Tibial nerve (tissue), 4 donors: Measurements from ENCODE around the gene COX7A2. TPM values are rescaled to one million over a fixed set of nuclear protein-coding genes. Genes with fewer than 3 reads are reported as not detected.

Experiments
- DNase-seq, 2 donors: peaks; one replicate each; pipeline ENCODE4 v3.0.0-alpha.2; 2019; ENCODE audit warnings: low spot score in 2 of 2
- H3K27ac ChIP-seq, 4 donors: fragments of 200-600 bp; sonication (generic) in 3 of 4; one replicate each; pipeline ENCODE4 v1.5.1; 2017 to 2019; ENCODE audit warnings: mild to moderate bottlenecking in 1 of 4
- H3K27me3 ChIP-seq, 2 donors: fragments of 200-600 bp; sonication (generic) in 1 of 2; one replicate each; pipeline versions ENCODE4 v1.5.1 to v1.6.0; 2017 to 2019
- H3K36me3 ChIP-seq, 3 donors: fragments of 200-600 bp; sonication (generic); one replicate each; pipeline ENCODE4 v1.5.1; 2018 to 2019
- H3K4me1 ChIP-seq, 4 donors: fragments of 200-600 bp; sonication (generic) in 3 of 4; one replicate each; pipeline ENCODE4 v1.5.1; 2017 to 2019
- H3K4me3 ChIP-seq, 4 donors: fragments of 200-600 bp; sonication (generic) in 3 of 4; one replicate each; pipeline ENCODE4 v1.5.1; 2017 to 2019; ENCODE audit warnings: mild to moderate bottlenecking in 1 of 4, moderate library complexity in 1 of 4
- H3K9me3 ChIP-seq, 4 donors: fragments of 200-600 bp; sonication (generic) in 3 of 4; one replicate each; pipeline ENCODE4 v1.5.1; 2017 to 2019
- EP300 ChIP-seq, 2 donors: sonication (generic); formaldehyde crosslinking; IDR thresholded peaks; one replicate each; pipeline ENCODE4 v1.6.1; 2017; ENCODE audit warnings: antibody characterized with exemption in 2 of 2, mild to moderate bottlenecking in 1 of 2
- POLR2A ChIP-seq, 2 donors: fragments of 450-650 bp; IDR thresholded peaks; one replicate each; pipeline ENCODE4 v1.6.1; 2017; ENCODE audit warnings: antibody characterized with exemption in 2 of 2, mild to moderate bottlenecking in 2 of 2, moderate library complexity in 2 of 2
- WGBS, 2 donors: methylation state at CpG; one replicate each; pipeline ENCODE4 v1.1.5; 2018; 5-methylcytosine and 5-hydroxymethylcytosine counted together
- total RNA-seq, 4 donors: library from RNA; depleted of rRNA; stranded (reverse); fragments of >200 nt; gene quantifications; one replicate each; pipeline ENCODE4 v1.1.0, GENCODE V29; 2016
- TF ChIP-seq, protein P1 (sequence below), 5 experiments: fragments of 200-600 bp in 3 of 5; fragments of 450-650 bp in 2 of 5; sonication (generic) in 3 of 5; IDR thresholded peaks; one replicate each; pipeline ENCODE4 v1.5.1; 2016 to 2019; ENCODE audit warnings: antibody characterized with exemption in 5 of 5, mild to moderate bottlenecking in 3 of 5, moderate library complexity in 2 of 5

COX7A2 gene
- total RNA-seq, 4 donors from 2014 or later, result 178 to 529 (median 230) TPM

DNA sequence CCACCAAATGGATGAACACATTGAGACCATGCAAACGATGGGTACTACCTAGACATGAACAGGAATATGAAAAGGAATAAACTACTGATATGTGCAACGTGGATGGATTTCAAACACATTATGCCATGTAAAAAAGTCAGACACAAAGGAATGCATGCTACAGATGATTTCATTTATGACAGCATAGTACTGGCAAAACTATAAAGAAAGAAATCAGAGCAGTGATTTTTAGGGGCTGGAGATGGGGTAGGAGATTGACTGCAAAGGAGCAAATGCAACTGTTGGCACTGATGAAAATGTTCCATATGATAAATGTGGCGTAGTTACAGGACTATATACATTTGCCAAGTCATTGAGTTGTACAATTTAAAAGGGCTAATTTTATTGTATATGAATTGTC is 24.3 kb downstream of the COX7A2 start:
- Histone ChIP-seq H3K36me3 (no peaks in the 10 kb centered on the region), H3K27me3 (no peaks in the 10 kb centered on the region), H3K27ac (no peak overlapping the region), H3K9me3 (no peaks in the 10 kb centered on the region), H3K4me3 (no peak overlapping the region), H3K4me1 (peaks cover 0 to 29% (median 0%) of the 10 kb centered on the region in 4 donors)
- DNase-seq, result no peak
- WGBS, 2 donors, result 86 to 90% methylated on average over 3 of the region's 3 CpGs
- TF ChIP-seq EP300 (IDR thresholded peaks at IDR 0.05) (no peak), POLR2A (IDR thresholded peaks at IDR 0.05) (no peak)
- TF ChIP-seq, protein P1, sequence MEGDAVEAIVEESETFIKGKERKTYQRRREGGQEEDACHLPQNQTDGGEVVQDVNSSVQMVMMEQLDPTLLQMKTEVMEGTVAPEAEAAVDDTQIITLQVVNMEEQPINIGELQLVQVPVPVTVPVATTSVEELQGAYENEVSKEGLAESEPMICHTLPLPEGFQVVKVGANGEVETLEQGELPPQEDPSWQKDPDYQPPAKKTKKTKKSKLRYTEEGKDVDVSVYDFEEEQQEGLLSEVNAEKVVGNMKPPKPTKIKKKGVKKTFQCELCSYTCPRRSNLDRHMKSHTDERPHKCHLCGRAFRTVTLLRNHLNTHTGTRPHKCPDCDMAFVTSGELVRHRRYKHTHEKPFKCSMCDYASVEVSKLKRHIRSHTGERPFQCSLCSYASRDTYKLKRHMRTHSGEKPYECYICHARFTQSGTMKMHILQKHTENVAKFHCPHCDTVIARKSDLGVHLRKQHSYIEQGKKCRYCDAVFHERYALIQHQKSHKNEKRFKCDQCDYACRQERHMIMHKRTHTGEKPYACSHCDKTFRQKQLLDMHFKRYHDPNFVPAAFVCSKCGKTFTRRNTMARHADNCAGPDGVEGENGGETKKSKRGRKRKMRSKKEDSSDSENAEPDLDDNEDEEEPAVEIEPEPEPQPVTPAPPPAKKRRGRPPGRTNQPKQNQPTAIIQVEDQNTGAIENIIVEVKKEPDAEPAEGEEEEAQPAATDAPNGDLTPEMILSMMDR (IDR thresholded peaks at IDR 0.05), result no peak

DNA sequence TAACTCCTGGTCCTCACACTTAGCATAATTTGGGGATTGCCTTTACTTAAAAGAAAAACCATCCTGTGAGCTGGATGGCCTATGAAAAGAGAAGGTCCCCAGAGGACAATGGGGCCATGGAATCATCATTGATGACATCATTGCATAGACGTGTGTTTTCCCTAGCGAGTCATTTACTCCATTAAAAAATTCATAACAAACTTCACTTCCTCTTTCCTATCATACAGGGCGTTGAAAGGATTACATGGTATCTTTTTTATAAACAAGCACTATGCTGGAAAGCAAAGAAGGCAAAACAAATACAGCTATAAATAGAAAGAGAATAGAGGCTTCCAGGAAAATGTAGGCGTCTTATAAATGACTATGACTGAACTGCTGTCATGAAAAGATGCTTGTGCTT is 26.4 kb downstream of the COX7A2 start:
- no peak for DNase-seq
- peaks cover 0 to 20% (median 0%) of the 10 kb centered on the region in 4 donors for H3K4me1 ChIP-seq
- no peak overlapping the region for H3K4me3 ChIP-seq
- no peaks in the 10 kb centered on the region for H3K27me3 ChIP-seq
- H3K9me3 ChIP-seq, result no peaks in the 10 kb centered on the region
- WGBS, 2 donors, result 4 to 6% methylated on average over 4 of the region's 4 CpGs
- no peaks in the 10 kb centered on the region for H3K36me3 ChIP-seq
- peak in 1 of 2 donors; percentile 20 for TF ChIP-seq EP300 (IDR thresholded peaks at IDR 0.05)
- TF ChIP-seq, protein P1 (IDR thresholded peaks at IDR 0.05), result no peak
- peak overlapping the region in 1 of 4 donors; percentile 22 for H3K27ac ChIP-seq

DNA sequence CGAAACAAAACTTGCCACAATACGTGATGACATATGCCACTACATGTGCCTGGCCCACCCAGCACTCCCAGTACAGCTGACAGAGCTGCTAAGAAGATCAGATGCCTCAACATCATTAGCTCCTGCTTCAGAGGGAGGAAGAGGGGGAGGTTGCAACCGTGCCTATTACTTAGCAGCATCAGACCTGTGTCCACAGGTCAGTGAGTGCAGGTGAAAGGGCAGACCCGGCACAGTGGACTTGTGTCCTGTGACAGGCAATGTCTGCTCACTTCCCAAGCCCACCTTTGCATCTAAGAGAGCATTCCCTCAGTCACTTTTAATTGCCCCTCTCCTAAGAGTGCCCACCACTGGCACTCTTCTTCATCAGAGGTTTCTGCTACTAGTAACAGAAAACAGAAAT is 28.3 kb downstream of the COX7A2 start:
- DNase-seq, result no peak
- Histone ChIP-seq H3K4me3 (no peak overlapping the region), H3K36me3 (no peaks in the 10 kb centered on the region), H3K27ac (no peak overlapping the region), H3K27me3 (no peaks in the 10 kb centered on the region), H3K4me1 (peaks cover 0 to 33% (median 0%) of the 10 kb centered on the region in 4 donors), H3K9me3 (no peaks in the 10 kb centered on the region)
- TF ChIP-seq POLR2A (IDR thresholded peaks at IDR 0.05) (no peak), EP300 (IDR thresholded peaks at IDR 0.05) (no peak)
- TF ChIP-seq, protein P1 (IDR thresholded peaks at IDR 0.05), result no peak
- WGBS, 2 donors, result 85 to 90% methylated on average over 4 of the region's 4 CpGs

DNA sequence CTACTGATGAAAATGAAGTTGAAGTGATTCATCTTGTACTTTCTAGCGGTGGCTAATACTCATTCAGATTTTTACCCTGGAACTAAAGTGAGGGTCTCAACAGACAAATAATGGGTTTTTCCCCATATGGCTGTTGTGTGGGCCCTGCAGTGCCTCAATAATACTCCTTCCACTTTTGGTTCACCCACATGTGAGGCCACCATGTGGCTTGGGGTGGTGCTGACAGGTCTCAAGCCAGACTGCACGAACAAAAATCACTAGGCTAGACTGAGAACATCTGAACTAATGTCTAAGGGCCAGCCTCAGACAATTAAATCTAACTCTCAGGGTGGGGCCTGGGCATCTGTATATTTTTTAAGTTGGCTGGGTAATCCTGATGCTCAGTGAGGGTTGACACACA is 29.9 kb downstream of the COX7A2 start:
- H3K4me1 ChIP-seq, result peaks cover 0 to 39% (median under 1%) of the 10 kb centered on the region in 4 donors
- DNase-seq, result no peak
- no peaks in the 10 kb centered on the region for H3K27me3 ChIP-seq
- peak overlapping the region in 2 of 4 donors; percentile 0 to 64 for H3K27ac ChIP-seq
- WGBS, 2 donors, result 80% methylated on average over 2 of the region's 2 CpGs
- no peaks in the 10 kb centered on the region for H3K36me3 ChIP-seq
- no peak overlapping the region for H3K4me3 ChIP-seq
- H3K9me3 ChIP-seq, result no peaks in the 10 kb centered on the region
- TF ChIP-seq EP300 (IDR thresholded peaks at IDR 0.05) (no peak), POLR2A (IDR thresholded peaks at IDR 0.05) (no peak)
- TF ChIP-seq, protein P1 (IDR thresholded peaks at IDR 0.05), result no peak

DNA sequence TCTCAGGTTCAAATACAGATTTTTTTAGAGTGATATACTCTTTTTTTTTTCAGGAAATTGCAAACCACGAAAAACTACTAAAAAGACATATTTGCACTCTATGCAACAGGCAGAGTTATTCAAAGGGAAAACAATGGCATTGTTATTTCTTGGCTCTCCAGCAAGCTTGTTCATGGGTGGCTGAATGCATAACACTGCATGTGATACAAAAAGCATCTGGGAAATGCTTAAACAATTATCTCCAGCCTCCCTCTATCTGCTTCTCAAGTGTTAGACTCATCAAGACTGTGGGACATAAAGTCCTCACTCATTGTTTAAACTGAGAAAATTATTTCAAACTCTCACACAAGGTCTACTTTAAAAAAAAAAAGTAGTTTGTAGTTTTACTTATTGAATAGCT is 30.5 kb downstream of the COX7A2 start:
- Histone ChIP-seq H3K4me3 (no peak overlapping the region), H3K27ac (peak overlapping the region in 2 of 4 donors; percentile 6 to 64), H3K4me1 (peaks cover 0 to 45% (median 6%) of the 10 kb centered on the region in 4 donors), H3K9me3 (no peaks in the 10 kb centered on the region), H3K36me3 (no peaks in the 10 kb centered on the region), H3K27me3 (no peaks in the 10 kb centered on the region)
- DNase-seq, result no peak
- 13 to 21% methylated on average over 1 of the region's 1 CpG for WGBS, 2 donors
- no peak for TF ChIP-seq POLR2A (IDR thresholded peaks at IDR 0.05)
- no peak for TF ChIP-seq EP300 (IDR thresholded peaks at IDR 0.05)
- TF ChIP-seq, protein P1 (IDR thresholded peaks at IDR 0.05), result no peak
